ENCODE data around the gene PLAAT3. TPM values are rescaled to one million over a fixed set of nuclear protein-coding genes. Genes with fewer than 3 reads are reported as not detected.

PLAAT3 gene
- total RNA-seq: 100 to 1,000 TPM in 8 of 9 donors, 10 to 100 TPM in 1; 84.7 to 152 (median 126) TPM
- polyA plus RNA-seq: 100 to 1,000 TPM in 1 of 2 donors, 10 to 100 TPM in 1; 74.9 to 191 TPM
- long read RNA-seq, donor 1, transcript PLA2G16-201 (4 exons, 2,594 nt): major isoform, 60 of 106 reads
- long read RNA-seq, donor 1, transcript PLA2G16-203 (5 exons, 1,099 nt): minor isoform, 35 of 106 reads
- long read RNA-seq, donor 1, partial matches to known transcripts: 0 of 106 reads
- long read RNA-seq, donor 1, other reads (novel, unspliced or antisense): 10 of 106 reads
- long read RNA-seq, donor 2, transcript PLA2G16-201 (4 exons, 2,594 nt): major isoform, 253 of 341 reads
- long read RNA-seq, donor 2, transcript PLA2G16-203 (5 exons, 1,099 nt): minor isoform, 63 of 341 reads
- long read RNA-seq, donor 2, partial matches to known transcripts: 11 of 341 reads
- long read RNA-seq, donor 2, other reads (novel, unspliced or antisense): 12 of 341 reads
- long read RNA-seq, donor 3, transcript PLA2G16-201 (4 exons, 2,594 nt): major isoform, 57 of 82 reads
- long read RNA-seq, donor 3, transcript PLA2G16-203 (5 exons, 1,099 nt): minor isoform, 21 of 82 reads
- long read RNA-seq, donor 3, partial matches to known transcripts: 2 of 82 reads
- long read RNA-seq, donor 3, other reads (novel, unspliced or antisense): 2 of 82 reads

DNA sequence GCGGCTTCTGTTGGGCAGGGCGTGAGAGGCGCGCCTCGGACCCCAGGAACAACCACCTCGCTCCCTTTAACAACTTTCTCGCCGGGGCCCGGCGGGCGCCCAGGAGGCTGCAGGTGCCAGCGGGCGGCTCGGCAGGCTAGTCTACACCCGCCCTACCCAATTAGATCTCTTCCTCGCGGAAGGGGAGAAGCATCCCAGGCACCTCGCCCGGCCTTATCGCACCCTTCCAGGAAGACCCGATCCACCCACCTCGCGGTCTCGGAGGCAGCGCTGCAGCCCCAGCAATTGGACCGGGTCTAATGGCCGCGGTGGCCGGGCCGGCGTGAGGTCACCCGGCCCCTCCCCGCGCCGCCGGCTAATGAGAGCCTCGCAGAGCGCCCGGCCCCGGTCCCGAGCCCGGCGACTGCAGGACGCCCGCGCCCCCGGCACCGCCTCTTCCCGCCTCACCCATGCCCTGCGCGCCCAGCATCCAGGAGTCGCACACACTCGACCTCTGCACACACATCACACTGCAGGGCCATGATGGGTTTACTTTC, at the start of gene PLAAT3:
TSS of gene PLAAT3 (minus strand) at position 298 of the 536 bp plus-strand sequence. CDS start 419 bp downstream, outside the sequence.
- intact Hi-C loops (cut with DNase I): loop anchor here in 4 of 10 donors (1.0 to 10.0 kb wide), 6 partner anchors 37 to 79 kb away; partner anchors contain the start of genes PLAAT4 (in 2 of the 4) and ATL3 (in 1 of the 4)
- DNase-seq: peak; percentile 84 to 92 (median 89)
- peak within 1 kb of the TSS; percentile 52 to 98 (median 89) for H3K4me3 ChIP-seq
- peak within 1 kb of the TSS; percentile 75 to 95 (median 90) for H3K27ac ChIP-seq
- WGBS, 4 donors: 0 to 1% (median 0%) methylated on average over 9 to 53 of the region's 53 CpGs
- H3K27me3 ChIP-seq: no peaks in the 10 kb centered on the region
- no peaks in the 10 kb centered on the region for H3K36me3 ChIP-seq
- H3K9me3 ChIP-seq: no peaks in the 10 kb centered on the region
- TF ChIP-seq, protein P1, sequence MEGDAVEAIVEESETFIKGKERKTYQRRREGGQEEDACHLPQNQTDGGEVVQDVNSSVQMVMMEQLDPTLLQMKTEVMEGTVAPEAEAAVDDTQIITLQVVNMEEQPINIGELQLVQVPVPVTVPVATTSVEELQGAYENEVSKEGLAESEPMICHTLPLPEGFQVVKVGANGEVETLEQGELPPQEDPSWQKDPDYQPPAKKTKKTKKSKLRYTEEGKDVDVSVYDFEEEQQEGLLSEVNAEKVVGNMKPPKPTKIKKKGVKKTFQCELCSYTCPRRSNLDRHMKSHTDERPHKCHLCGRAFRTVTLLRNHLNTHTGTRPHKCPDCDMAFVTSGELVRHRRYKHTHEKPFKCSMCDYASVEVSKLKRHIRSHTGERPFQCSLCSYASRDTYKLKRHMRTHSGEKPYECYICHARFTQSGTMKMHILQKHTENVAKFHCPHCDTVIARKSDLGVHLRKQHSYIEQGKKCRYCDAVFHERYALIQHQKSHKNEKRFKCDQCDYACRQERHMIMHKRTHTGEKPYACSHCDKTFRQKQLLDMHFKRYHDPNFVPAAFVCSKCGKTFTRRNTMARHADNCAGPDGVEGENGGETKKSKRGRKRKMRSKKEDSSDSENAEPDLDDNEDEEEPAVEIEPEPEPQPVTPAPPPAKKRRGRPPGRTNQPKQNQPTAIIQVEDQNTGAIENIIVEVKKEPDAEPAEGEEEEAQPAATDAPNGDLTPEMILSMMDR (IDR thresholded peaks at IDR 0.05): peak in 1 of 12 donors; percentile 11
- peak in 1 of 2 donors; percentile 88 for TF ChIP-seq POLR2A (IDR thresholded peaks at IDR 0.05)
- H3K4me1 ChIP-seq: peaks cover 10 to 43% (median 37%) of the 10 kb centered on the region in 12 donors
- peak; percentile 81 to 95 (median 91) for ATAC-seq

DNA sequence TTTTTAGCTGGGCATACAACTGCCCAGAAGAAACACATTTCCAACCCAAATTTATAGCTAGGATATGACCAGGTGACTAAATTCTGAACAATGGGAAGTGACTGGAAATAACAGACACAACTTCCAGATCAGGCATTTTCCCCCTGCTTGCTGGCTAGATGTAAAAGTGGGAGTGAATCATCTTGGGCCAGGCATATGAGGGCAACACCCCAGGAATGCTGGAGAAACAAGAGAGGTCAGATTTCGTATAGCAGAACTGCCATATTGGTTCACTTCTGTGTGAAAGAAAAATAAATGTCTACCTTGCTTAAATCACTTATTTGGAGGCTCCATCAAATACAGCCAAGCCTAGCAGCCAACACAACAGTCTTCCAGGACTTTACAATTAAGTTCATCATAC, 49.6 kb upstream of the PLAAT3 start:
- H3K9me3 ChIP-seq: no peaks in the 10 kb centered on the region
- intact Hi-C loops (cut with DNase I): loop anchor here in 1 of 10 donors (10.0 kb wide), 1 partner anchor 71 kb away; no protein-coding TSS in a partner anchor
- no peak overlapping the region for H3K4me3 ChIP-seq
- H3K27ac ChIP-seq: no peak overlapping the region
- 0% methylated on average over 1 of the region's 1 CpG for WGBS, 4 donors
- H3K27me3 ChIP-seq: no peaks in the 10 kb centered on the region
- DNase-seq (no peak), ATAC-seq (no peak)
- H3K36me3 ChIP-seq: peaks cover 0 to 19% (median 0%) of the 10 kb centered on the region in 9 donors
- peaks cover 0 to 73% (median 30%) of the 10 kb centered on the region in 12 donors for H3K4me1 ChIP-seq
- TF ChIP-seq, protein P1 (IDR thresholded peaks at IDR 0.05): no peak
- no peak for TF ChIP-seq POLR2A (IDR thresholded peaks at IDR 0.05)

DNA sequence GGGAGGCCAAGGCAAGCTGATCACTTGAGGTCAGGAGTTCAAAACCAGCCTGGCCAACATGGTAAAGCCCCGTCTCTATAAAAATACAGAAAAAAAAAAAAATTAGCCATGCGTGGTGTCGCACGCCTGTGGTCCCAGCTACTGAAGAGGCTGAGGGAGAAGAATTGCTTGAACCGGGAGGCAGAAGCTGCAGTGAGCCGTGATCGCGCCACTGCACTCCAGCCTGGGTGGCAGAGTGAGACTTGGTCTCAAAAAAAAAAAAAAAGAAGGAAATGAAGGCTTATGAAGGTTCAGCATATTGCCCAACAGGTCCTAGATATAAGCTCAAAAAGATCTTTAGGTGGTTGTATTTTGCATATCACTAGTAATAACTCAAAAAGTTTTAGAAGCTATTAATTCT, 46.7 kb upstream of the PLAAT3 start:
- 94 to 95% (median 95%) methylated on average over 8 of the region's 8 CpGs for WGBS, 4 donors
- Histone ChIP-seq H3K4me1 (peaks cover 0 to 46% (median 8%) of the 10 kb centered on the region in 12 donors), H3K27me3 (no peaks in the 10 kb centered on the region), H3K36me3 (peaks cover 0 to 38% (median 24%) of the 10 kb centered on the region in 9 donors), H3K27ac (no peak overlapping the region), H3K9me3 (no peaks in the 10 kb centered on the region), H3K4me3 (no peak overlapping the region)
- ATAC-seq: no peak
- no peak for DNase-seq
- TF ChIP-seq, protein P1 (IDR thresholded peaks at IDR 0.05): no peak
- intact Hi-C loops (cut with DNase I): loop anchor here in 1 of 10 donors (10.0 kb wide), 1 partner anchor 74 kb away; no protein-coding TSS in a partner anchor

Measured in heart left ventricle (tissue), 16 donors.